ENCODE measurements around the gene HOMER2.
"Not testable (repeated sequence)": the region's sequence is repeated elsewhere in the genome, so short reads cannot be mapped to it uniquely, and the experiment has no call there.

The HOMER2 gene

GRCh38 chr15:82892573-82892972, 59.9 kb downstream of the HOMER2 start:
- no peak for DNase-seq

- no peak for DNase-seq
These were observed 61.5 kb downstream of the HOMER2 start for GRCh38 chr15:82890995-82891390.

GRCh38 chr15:82890338-82890994, 62.1 kb downstream of the HOMER2 start:
- DNase-seq, result no peak

GRCh38 chr15:82882273-82882928, 70.1 kb downstream of the HOMER2 start:
- no peak for DNase-seq

- DNase-seq, result no peak
These were observed 70.8 kb downstream of the HOMER2 start for GRCh38 chr15:82881747-82882146.

GRCh38 chr15:82880704-82881103, 71.8 kb downstream of the HOMER2 start:
- no peak for DNase-seq

GRCh38 chr15:82878325-82878724, 74.2 kb downstream of the HOMER2 start:
- DNase-seq, result no peak

- DNase-seq, result no peak
These were observed 74.7 kb downstream of the HOMER2 start for GRCh38 chr15:82877825-82878224.

- DNase-seq, result no peak
These were observed 77.0 kb downstream of the HOMER2 start for GRCh38 chr15:82875411-82876003.

- no peak for DNase-seq
These were observed 77.6 kb downstream of the HOMER2 start for GRCh38 chr15:82874961-82875360.

- DNase-seq, result no peak
These were observed 78.3 kb downstream of the HOMER2 start for GRCh38 chr15:82874267-82874666.

GRCh38 chr15:82873000-82873680, 79.4 kb downstream of the HOMER2 start:
- DNase-seq, result no peak

- DNase-seq, result no peak
These were observed 80.6 kb downstream of the HOMER2 start for GRCh38 chr15:82871832-82872484.

GRCh38 chr15:82871358-82871757, 81.2 kb downstream of the HOMER2 start:
- no peak for DNase-seq

- DNase-seq, result no peak
These were observed 81.7 kb downstream of the HOMER2 start for GRCh38 chr15:82870727-82871320.

GRCh38 chr15:82865981-82866380, 86.5 kb downstream of the HOMER2 start:
- DNase-seq, result not testable (repeated sequence)

- not testable (repeated sequence) for DNase-seq
These were observed 86.9 kb downstream of the HOMER2 start for GRCh38 chr15:82865581-82865980.

GRCh38 chr15:82864967-82865366, 87.6 kb downstream of the HOMER2 start:
- no peak for DNase-seq

- no peak for DNase-seq
These were observed 89.6 kb downstream of the HOMER2 start for GRCh38 chr15:82862886-82863285.

GRCh38 chr15:82858932-82859331, 93.6 kb downstream of the HOMER2 start:
- no peak for DNase-seq

- DNase-seq, result no peak
These were observed 95.9 kb downstream of the HOMER2 start for GRCh38 chr15:82856397-82857170.
